ENCODE measurements around the gene MGAT4B.

Gene MGAT4B

DNA sequence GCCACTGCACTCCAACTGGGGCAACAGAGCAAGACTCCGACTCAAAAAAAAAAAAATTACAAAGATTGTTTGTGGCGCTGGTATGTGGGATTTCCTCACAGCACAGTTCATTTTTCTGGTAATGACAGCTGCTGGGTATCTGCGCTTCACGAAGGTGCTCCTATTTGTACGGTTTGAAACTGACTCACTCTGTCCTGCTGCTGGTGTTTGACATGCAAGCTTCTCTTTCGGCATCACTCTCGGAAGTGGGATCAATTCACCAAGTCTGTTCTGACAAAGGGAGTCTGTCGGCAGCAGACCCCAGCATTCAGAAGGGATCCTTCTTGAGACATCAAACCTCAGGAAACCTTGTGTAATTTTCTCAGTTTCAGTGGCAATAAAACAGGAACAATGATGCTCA, 47.7 kb downstream of the MGAT4B start:
- no peaks in the 10 kb centered on the region for H3K27me3 ChIP-seq (ENCODE audit: insufficient read depth, low read length)
- no peaks in the 10 kb centered on the region for H3K36me3 ChIP-seq (ENCODE audit: insufficient read depth, low read length)
- no peak overlapping the region for H2AFZ ChIP-seq (ENCODE audit: low read length, unreplicated experiment)
- H3K4me1 ChIP-seq (ENCODE audit: control insufficient read depth, insufficient read depth, low read length, unreplicated experiment) = peaks cover 34% of the 10 kb centered on the region
- no peak overlapping the region for H3K27ac ChIP-seq (ENCODE audit: low read depth, low read length)
- H3K4me3 ChIP-seq (ENCODE audit: low read depth, low read length) = no peak overlapping the region
- H3K79me2 ChIP-seq (ENCODE audit: control insufficient read depth, insufficient read depth, low read length, unreplicated experiment) = peaks cover 60% of the 10 kb centered on the region

DNA sequence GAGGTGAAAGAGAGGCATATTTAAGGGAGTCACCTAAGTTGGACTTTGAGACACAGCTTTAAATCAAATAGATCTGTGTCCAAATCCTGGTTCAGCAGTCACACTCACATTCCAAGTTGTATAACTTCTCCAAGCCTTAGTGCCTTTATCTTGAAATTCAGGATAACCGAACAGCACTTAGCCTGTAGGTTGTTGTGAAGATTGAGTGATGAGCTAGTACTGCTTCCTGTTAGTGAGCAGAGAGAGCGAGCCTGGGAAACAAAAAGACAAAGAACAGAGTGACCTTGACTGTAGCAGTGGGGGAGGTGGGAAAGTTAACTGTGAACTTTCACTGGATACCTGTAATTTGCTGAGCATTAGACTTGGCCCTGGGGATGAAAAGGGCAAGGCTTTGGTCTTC, 51.6 kb downstream of the MGAT4B start:
- Histone ChIP-seq H3K79me2 (ENCODE audit: control insufficient read depth, insufficient read depth, low read length, unreplicated experiment) (peaks cover 77% of the 10 kb centered on the region), H2AFZ (ENCODE audit: low read length, unreplicated experiment) (no peak overlapping the region), H3K27me3 (ENCODE audit: insufficient read depth, low read length) (no peaks in the 10 kb centered on the region), H3K36me3 (ENCODE audit: insufficient read depth, low read length) (peaks cover 3% of the 10 kb centered on the region; the same call in 1 of the 2 replicates), H3K4me1 (ENCODE audit: control insufficient read depth, insufficient read depth, low read length, unreplicated experiment) (peaks cover 7% of the 10 kb centered on the region), H3K4me3 (ENCODE audit: low read depth, low read length) (no peak overlapping the region), H3K27ac (ENCODE audit: low read depth, low read length) (no peak overlapping the region)

DNA sequence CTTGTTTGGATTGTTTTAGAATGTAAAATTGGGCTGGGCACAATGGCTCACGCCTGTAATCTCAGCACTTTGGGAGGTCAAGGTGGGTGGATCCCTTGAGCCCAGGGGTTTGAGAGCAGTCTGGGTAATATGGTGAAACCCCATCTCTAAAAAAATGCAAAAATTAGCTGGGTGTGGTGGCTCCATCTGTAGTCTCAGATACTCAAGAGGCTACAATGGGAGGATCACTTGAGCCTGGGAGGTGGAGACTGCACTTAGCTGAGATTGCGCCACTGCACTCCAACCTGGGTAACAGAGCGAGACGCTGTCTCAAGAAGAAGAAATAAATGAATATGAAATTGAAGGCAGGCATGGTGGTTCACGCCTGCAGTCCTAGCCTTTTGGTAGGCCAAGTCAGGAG, 52.7 kb downstream of the MGAT4B start:
- Histone ChIP-seq H2AFZ (ENCODE audit: low read length, unreplicated experiment) (no peak overlapping the region), H3K36me3 (ENCODE audit: insufficient read depth, low read length) (peaks cover 4% of the 10 kb centered on the region; the same call in 1 of the 2 replicates), H3K4me1 (ENCODE audit: control insufficient read depth, insufficient read depth, low read length, unreplicated experiment) (no peaks in the 10 kb centered on the region), H3K4me3 (ENCODE audit: low read depth, low read length) (no peak overlapping the region), H3K27me3 (ENCODE audit: insufficient read depth, low read length) (no peaks in the 10 kb centered on the region), H3K27ac (ENCODE audit: low read depth, low read length) (no peak overlapping the region), H3K79me2 (ENCODE audit: control insufficient read depth, insufficient read depth, low read length, unreplicated experiment) (peaks cover 76% of the 10 kb centered on the region)

DNA sequence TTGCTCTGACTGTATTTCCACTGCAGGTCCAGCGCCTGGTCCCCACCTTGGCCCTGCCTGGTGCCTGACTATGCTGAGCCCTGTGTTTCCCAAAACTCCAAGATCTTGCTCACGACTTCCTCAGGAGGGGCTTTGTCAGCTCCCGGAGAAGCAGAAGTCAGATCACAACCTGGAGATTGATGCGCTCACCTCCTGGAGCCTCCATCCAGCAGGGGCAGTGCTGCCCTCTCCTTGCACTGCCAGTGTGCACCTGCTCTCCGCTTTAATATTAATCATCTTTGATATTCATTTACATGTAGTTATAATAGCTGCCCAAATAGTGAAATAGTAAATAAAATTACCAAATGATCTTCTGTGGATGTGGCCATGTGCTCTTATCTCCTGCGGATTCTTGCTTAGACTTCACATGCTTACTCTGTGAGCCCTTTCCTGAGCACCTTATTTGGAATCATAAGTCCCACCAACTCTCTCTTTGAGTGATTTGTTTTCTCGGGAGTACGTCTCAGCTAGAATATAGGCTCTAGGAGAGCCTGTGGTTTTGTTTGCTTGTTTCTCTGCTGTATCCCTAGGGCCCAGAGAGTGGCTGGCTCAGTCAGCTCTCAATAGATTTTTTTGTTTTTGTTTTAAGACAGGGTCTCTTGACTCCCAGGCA, 56.7 kb downstream of the MGAT4B start:
- no peaks in the 10 kb centered on the region for H3K4me1 ChIP-seq (ENCODE audit: control insufficient read depth, insufficient read depth, low read length, unreplicated experiment)
- H2AFZ ChIP-seq (ENCODE audit: low read length, unreplicated experiment) = no peak overlapping the region
- no peaks in the 10 kb centered on the region for H3K27me3 ChIP-seq (ENCODE audit: insufficient read depth, low read length)
- H3K36me3 ChIP-seq (ENCODE audit: insufficient read depth, low read length) = peaks cover 4% of the 10 kb centered on the region; the same call in 1 of the 2 replicates
- no peak overlapping the region for H3K4me3 ChIP-seq (ENCODE audit: low read depth, low read length)
- peaks cover 79% of the 10 kb centered on the region for H3K79me2 ChIP-seq (ENCODE audit: control insufficient read depth, insufficient read depth, low read length, unreplicated experiment)
- H3K27ac ChIP-seq (ENCODE audit: low read depth, low read length) = no peak overlapping the region

DNA sequence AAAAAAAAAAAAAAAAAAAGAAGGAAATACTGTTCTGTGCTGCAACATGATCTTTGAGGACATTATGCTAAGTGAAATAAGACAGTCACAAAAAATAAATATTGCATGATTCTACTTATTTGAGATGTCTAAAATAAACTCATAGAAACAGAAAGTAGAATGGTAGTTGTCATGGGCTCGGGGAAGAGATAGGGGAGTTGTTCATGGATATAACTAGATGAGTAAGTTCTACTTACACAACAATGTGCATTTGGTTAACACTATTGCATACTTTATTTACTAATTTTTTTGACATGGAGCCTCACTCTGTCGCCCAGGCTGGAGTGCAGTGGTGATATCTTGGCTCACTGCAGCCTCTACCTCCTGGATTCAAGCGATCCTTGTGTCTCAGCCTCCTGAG, 58.9 kb downstream of the MGAT4B start:
- Histone ChIP-seq H2AFZ (ENCODE audit: low read length, unreplicated experiment) (no peak overlapping the region), H3K4me1 (ENCODE audit: control insufficient read depth, insufficient read depth, low read length, unreplicated experiment) (no peaks in the 10 kb centered on the region), H3K4me3 (ENCODE audit: low read depth, low read length) (no peak overlapping the region), H3K27me3 (ENCODE audit: insufficient read depth, low read length) (no peaks in the 10 kb centered on the region), H3K36me3 (ENCODE audit: insufficient read depth, low read length) (peaks cover 4% of the 10 kb centered on the region; the same call in 1 of the 2 replicates), H3K79me2 (ENCODE audit: control insufficient read depth, insufficient read depth, low read length, unreplicated experiment) (peaks cover 69% of the 10 kb centered on the region), H3K27ac (ENCODE audit: low read depth, low read length) (no peak overlapping the region)
